Neural cell (in vitro differentiated cells): ENCODE measurements around the gene PKNOX2. TPM values are rescaled to one million over a fixed set of nuclear protein-coding genes. Genes with fewer than 3 reads are reported as not detected.

Experiments used
- H2AFZ ChIP-seq: fragments of 200-600, 300-800 bp; sonication (generic), shearing (Covaris generic); 2 replicates; pipeline ENCODE4 v1.6.0; 2014; ENCODE audit warnings: low read depth, mild to moderate bottlenecking, antibody characterized with exemption, low read length, moderate library complexity
- H3F3A ChIP-seq: fragments of 200-600 bp; shearing (Covaris generic); 2 replicates; pipeline ENCODE4 v1.6.1; 2016; ENCODE audit warnings: mild to moderate bottlenecking, moderate library complexity, mixed read lengths, antibody characterized with exemption, low read length; ENCODE audit not compliant: insufficient read depth, poor library complexity, severe bottlenecking
- H3K27ac ChIP-seq: fragments of 200-600, 300-800 bp; sonication (generic), shearing (Covaris generic); 2 replicates; pipeline ENCODE4 v1.5.1; 2014; ENCODE audit warnings: mild to moderate bottlenecking, low read length, moderate library complexity
- H3K27me3 ChIP-seq: fragments of 300-800, 200-600 bp; sonication (generic), shearing (Covaris generic); 2 replicates; pipeline ENCODE4 v1.6.0; 2014; ENCODE audit warnings: mild to moderate bottlenecking, low read depth, low read length, moderate library complexity; ENCODE audit not compliant: insufficient read depth
- H3K36me3 ChIP-seq: fragments of 300-800, 200-600 bp; sonication (generic), shearing (Covaris generic); 2 replicates; pipeline ENCODE4 v1.5.1; 2014; ENCODE audit warnings: mild to moderate bottlenecking, antibody characterized with exemption, low read length, moderate library complexity; ENCODE audit not compliant: insufficient read depth
- H3K4me2 ChIP-seq: fragments of 300-800, 200-600 bp; sonication (generic), shearing (Covaris generic); 2 replicates; pipeline ENCODE4 v1.6.0; 2014; ENCODE audit warnings: mild to moderate bottlenecking, low read length
- H3K4me3 ChIP-seq: fragments of 300-800, 200-600 bp; sonication (generic), shearing (Covaris generic); 2 replicates; pipeline ENCODE4 v1.5.1; 2014; ENCODE audit warnings: mild to moderate bottlenecking, low read length, moderate library complexity
- H3K79me2 ChIP-seq: fragments of 200-600 bp; shearing (Covaris generic); replicated peaks from 2 replicates; pipeline ENCODE4 v1.6.0; 2014; ENCODE audit warnings: mild to moderate bottlenecking, low read length, moderate library complexity; ENCODE audit not compliant: insufficient read depth
- H3K9ac ChIP-seq: fragments of 300-800, 200-600 bp; sonication (generic), shearing (Covaris generic); 2 replicates; pipeline ENCODE4 v1.6.1; 2016; ENCODE audit warnings: mild to moderate bottlenecking, low read length, mixed read lengths
- H3K9me2 ChIP-seq: fragments of 200-600 bp; shearing (Covaris generic); 2 replicates; pipeline ENCODE4 v1.6.1; 2016; ENCODE audit warnings: mild to moderate bottlenecking, low read length, mixed read lengths; ENCODE audit not compliant: insufficient read depth
- H3K9me3 ChIP-seq: fragments of 200-600, 300-800 bp; sonication (generic), shearing (Covaris generic); 2 replicates; pipeline ENCODE4 v1.6.1; 2016; ENCODE audit warnings: mild to moderate bottlenecking, mixed run types, low read length, moderate library complexity, mixed read lengths
- H4K20me1 ChIP-seq: fragments of 200-600 bp; shearing (Covaris generic); 2 replicates; pipeline ENCODE4 v1.6.1; 2016; ENCODE audit warnings: mild to moderate bottlenecking, mixed run types; ENCODE audit not compliant: insufficient read depth
- EP300 ChIP-seq: fragments of 450-650 bp; conservative IDR thresholded peaks from 2 replicates; pipeline ENCODE4 v1.6.1; 2014; ENCODE audit warnings: antibody characterized with exemption, mild to moderate bottlenecking, moderate library complexity; ENCODE audit not compliant: poor library complexity, severe bottlenecking
- EZH2 ChIP-seq: fragments of 200-600, 300-800 bp; shearing (Covaris generic), sonication (generic); IDR thresholded peaks from 2 replicates; pipeline ENCODE4 v1.6.1; 2014; ENCODE audit warnings: antibody characterized with exemption, low read length, borderline replicate concordance, mild to moderate bottlenecking; ENCODE audit not compliant: insufficient read depth, poor library complexity, severe bottlenecking
- MXI1 ChIP-seq: fragments of 450-650 bp; conservative IDR thresholded peaks from 2 replicates; pipeline ENCODE4 v1.6.1; 2014; ENCODE audit warnings: antibody characterized with exemption, mild to moderate bottlenecking; ENCODE audit not compliant: poor library complexity, severe bottlenecking
- POLR2AphosphoS5 ChIP-seq: IDR thresholded peaks from 2 replicates; pipeline ENCODE4 v1.6.1; 2012
- RAD21 ChIP-seq: fragments of 450-650 bp; conservative IDR thresholded peaks from 2 replicates; pipeline ENCODE4 v1.6.1; 2014; ENCODE audit warnings: antibody characterized with exemption, mild to moderate bottlenecking, moderate library complexity
- SMC3 ChIP-seq: fragments of 450-650 bp; conservative IDR thresholded peaks from 2 replicates; pipeline ENCODE4 v1.6.1; 2014; ENCODE audit warnings: antibody characterized with exemption, mild to moderate bottlenecking, moderate library complexity; ENCODE audit not compliant: poor library complexity
- TAF1 ChIP-seq: IDR thresholded peaks from 2 replicates; pipeline ENCODE4 v1.6.1; 2012; ENCODE audit warnings: low read depth
- polyA plus RNA-seq: library from polyadenylated mRNA; depleted of rRNA; stranded (reverse); fragments of >200 nt; gene quantifications from 2 replicates; pipeline ENCODE4 v1.2.3, GENCODE V29; 2014
- TF ChIP-seq, protein P1 (sequence below): fragments of 450-650 bp; IDR thresholded peaks from 2 replicates; pipeline ENCODE4 v1.5.1; 2014; ENCODE audit warnings: antibody characterized with exemption, mild to moderate bottlenecking, moderate library complexity; ENCODE audit not compliant: poor library complexity, severe bottlenecking
- TF ChIP-seq, protein P2 (sequence below): IDR thresholded peaks from 2 replicates; pipeline ENCODE4 v1.6.1; 2012; ENCODE audit warnings: borderline replicate concordance

The PKNOX2 gene
- polyA plus RNA-seq, 1 donor from 2014 or later: 0.99 TPM

DNA sequence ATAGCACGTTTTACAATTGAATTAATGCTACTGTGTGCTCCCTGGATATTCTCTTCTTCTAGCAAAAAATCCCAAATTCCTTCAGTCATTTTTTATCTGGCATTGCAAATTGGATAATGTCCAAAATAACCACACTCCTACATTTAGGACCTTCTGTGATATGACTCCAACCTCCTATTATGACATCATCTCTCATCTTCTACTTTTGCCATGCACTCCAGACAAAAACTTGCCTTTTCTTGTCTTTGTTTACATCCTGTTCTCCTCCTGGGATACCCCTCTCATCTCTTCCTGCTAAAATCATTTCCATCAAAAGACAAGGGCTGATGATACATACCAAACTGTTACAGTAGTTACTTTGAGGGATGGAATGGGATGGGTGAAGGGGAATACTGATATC, 32.5 kb upstream of the PKNOX2 start:
- Histone ChIP-seq H3K27ac (no peak overlapping the region), H3K4me3 (no peak overlapping the region), H3F3A (no peaks in the 10 kb centered on the region), H3K27me3 (no peaks in the 10 kb centered on the region), H3K4me2 (no peak overlapping the region), H3K36me3 (no peaks in the 10 kb centered on the region), H3K79me2 (no peaks in the 10 kb centered on the region), H3K9me2 (no peaks in the 10 kb centered on the region), H3K9me3 (no peaks in the 10 kb centered on the region), H2AFZ (no peak overlapping the region), H4K20me1 (no peaks in the 10 kb centered on the region), H3K9ac (no peak overlapping the region)
- TF ChIP-seq RAD21 (no peak), MXI1 (no peak), EZH2 (no peak), EP300 (no peak), SMC3 (no peak), POLR2AphosphoS5 (no peak), TAF1 (no peak)
- TF ChIP-seq, protein P1, sequence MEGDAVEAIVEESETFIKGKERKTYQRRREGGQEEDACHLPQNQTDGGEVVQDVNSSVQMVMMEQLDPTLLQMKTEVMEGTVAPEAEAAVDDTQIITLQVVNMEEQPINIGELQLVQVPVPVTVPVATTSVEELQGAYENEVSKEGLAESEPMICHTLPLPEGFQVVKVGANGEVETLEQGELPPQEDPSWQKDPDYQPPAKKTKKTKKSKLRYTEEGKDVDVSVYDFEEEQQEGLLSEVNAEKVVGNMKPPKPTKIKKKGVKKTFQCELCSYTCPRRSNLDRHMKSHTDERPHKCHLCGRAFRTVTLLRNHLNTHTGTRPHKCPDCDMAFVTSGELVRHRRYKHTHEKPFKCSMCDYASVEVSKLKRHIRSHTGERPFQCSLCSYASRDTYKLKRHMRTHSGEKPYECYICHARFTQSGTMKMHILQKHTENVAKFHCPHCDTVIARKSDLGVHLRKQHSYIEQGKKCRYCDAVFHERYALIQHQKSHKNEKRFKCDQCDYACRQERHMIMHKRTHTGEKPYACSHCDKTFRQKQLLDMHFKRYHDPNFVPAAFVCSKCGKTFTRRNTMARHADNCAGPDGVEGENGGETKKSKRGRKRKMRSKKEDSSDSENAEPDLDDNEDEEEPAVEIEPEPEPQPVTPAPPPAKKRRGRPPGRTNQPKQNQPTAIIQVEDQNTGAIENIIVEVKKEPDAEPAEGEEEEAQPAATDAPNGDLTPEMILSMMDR: no peak
- TF ChIP-seq, protein P2, sequence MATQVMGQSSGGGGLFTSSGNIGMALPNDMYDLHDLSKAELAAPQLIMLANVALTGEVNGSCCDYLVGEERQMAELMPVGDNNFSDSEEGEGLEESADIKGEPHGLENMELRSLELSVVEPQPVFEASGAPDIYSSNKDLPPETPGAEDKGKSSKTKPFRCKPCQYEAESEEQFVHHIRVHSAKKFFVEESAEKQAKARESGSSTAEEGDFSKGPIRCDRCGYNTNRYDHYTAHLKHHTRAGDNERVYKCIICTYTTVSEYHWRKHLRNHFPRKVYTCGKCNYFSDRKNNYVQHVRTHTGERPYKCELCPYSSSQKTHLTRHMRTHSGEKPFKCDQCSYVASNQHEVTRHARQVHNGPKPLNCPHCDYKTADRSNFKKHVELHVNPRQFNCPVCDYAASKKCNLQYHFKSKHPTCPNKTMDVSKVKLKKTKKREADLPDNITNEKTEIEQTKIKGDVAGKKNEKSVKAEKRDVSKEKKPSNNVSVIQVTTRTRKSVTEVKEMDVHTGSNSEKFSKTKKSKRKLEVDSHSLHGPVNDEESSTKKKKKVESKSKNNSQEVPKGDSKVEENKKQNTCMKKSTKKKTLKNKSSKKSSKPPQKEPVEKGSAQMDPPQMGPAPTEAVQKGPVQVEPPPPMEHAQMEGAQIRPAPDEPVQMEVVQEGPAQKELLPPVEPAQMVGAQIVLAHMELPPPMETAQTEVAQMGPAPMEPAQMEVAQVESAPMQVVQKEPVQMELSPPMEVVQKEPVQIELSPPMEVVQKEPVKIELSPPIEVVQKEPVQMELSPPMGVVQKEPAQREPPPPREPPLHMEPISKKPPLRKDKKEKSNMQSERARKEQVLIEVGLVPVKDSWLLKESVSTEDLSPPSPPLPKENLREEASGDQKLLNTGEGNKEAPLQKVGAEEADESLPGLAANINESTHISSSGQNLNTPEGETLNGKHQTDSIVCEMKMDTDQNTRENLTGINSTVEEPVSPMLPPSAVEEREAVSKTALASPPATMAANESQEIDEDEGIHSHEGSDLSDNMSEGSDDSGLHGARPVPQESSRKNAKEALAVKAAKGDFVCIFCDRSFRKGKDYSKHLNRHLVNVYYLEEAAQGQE: no peak

DNA sequence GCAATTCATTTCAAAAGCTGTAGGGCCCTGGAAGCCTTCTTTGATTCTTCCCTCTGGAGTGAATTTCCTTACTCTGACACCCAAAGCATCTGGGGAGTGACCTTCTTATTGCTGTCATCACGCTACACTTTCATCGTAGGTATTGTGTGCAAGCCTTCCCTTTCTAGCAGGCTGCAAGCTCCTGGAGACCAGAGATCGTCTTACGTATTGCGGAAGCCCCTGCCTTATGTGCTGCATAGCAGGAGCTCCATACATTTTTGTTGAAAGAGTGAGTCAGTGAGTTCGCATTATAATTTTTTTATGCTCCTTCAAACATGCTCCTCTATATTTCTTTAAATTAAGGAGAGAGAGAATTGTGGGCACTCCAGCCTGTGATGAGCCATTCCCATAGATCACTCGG, 32.0 kb upstream of the PKNOX2 start:
- Histone ChIP-seq H3F3A (no peaks in the 10 kb centered on the region), H3K79me2 (no peaks in the 10 kb centered on the region), H3K27me3 (no peaks in the 10 kb centered on the region), H3K4me2 (no peak overlapping the region), H3K4me3 (no peak overlapping the region), H3K9me2 (no peaks in the 10 kb centered on the region), H3K9ac (no peak overlapping the region), H4K20me1 (no peaks in the 10 kb centered on the region), H2AFZ (no peak overlapping the region), H3K36me3 (no peaks in the 10 kb centered on the region), H3K27ac (no peak overlapping the region), H3K9me3 (no peaks in the 10 kb centered on the region)
- TF ChIP-seq TAF1 (no peak), POLR2AphosphoS5 (no peak), EZH2 (no peak), SMC3 (no peak), RAD21 (no peak), MXI1 (no peak), EP300 (no peak)
- TF ChIP-seq, protein P2: no peak
- TF ChIP-seq, protein P1: no peak
